Measurements from ENCODE around the gene ARIH1.

Gene ARIH1

GRCh38 chr15:72562386-72562785 lies 88.3 kb downstream of the ARIH1 start:
- no peak overlapping the region for H3K4me3 ChIP-seq (ENCODE audit: low read depth, low read length)
- TF ChIP-seq CTCF (IDR thresholded peaks at IDR 0.05; ENCODE audit: low read depth, low read length, missing control alignments) = no peak
- DNase-seq (ENCODE audit: low read depth) = no peak
- in situ Hi-C loops (cut with HindIII; ENCODE audit: low sequenced_read_pairs) = no loop called here

DNA sequence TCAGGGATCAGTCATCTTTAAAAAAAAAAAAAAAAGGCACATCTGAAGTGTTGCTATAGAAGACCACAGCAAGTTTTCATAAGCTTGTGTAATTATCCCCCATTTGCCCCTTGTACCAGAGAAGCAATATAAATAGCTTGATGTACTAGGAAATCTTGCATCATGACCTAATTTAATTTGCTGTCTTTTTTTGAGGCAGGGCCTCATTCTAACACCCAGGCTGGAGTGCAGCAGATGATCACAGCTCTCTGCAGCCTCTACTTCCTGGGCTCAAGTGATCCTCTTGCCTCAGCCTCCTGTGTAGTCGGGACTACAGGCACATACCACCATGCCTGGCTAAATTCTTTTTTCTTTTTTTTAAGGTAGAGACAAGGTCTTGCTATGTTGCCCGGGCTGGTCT lies 88.7 kb downstream of the ARIH1 start:
- TF ChIP-seq CTCF (IDR thresholded peaks at IDR 0.05; ENCODE audit: low read depth, low read length, missing control alignments) = no peak
- in situ Hi-C loops (cut with HindIII; ENCODE audit: low sequenced_read_pairs) = no loop called here
- no peak overlapping the region for H3K4me3 ChIP-seq (ENCODE audit: low read depth, low read length)
- no peak for DNase-seq (ENCODE audit: low read depth)

DNA sequence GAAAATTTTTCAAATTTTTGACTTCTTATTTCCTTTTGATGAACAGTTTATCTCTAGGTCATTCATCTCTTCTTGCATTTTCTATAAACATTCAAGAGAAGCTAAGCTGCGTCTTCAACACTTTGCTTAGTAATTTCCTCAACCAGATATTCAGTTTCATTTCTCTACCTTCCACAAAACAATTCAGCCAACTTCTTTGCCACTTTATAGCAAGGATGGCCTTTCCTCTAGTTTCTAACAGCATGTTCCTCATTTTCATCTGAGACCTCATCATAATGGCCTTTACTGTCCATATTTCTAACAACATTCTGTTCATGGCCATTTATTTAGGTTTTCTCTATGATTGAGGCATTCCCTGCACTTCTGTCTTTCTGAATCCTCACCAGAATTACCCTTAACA lies 90.0 kb downstream of the ARIH1 start:
- TF ChIP-seq CTCF (IDR thresholded peaks at IDR 0.05; ENCODE audit: low read depth, low read length, missing control alignments) = no peak

DNA sequence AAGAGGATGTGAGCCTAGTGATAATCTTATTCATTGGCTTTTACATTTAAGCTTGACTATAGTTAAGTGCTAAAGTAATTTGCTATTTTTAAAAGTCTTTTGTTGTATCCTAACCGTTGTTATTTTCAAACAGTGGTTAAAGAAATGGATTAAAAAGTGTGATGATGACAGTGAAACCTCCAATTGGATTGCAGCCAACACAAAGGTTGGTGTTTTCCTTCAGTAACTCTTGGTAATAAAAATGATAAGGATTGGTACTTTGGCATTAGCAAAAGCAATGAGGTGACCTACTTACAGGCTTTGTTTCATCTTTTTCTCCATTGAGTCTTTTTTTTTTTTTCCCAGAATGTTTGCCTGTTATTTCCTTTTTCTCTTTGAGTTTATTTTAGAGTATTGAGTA lies 92.8 kb downstream of the ARIH1 start:
- in situ Hi-C loops (cut with HindIII; ENCODE audit: low sequenced_read_pairs) = no loop called here
- H3K4me3 ChIP-seq (ENCODE audit: low read depth, low read length) = no peak overlapping the region
- no peak for TF ChIP-seq CTCF (IDR thresholded peaks at IDR 0.05; ENCODE audit: low read depth, low read length, missing control alignments)
- DNase-seq (ENCODE audit: low read depth) = no peak

More for the DNA sequence above, 90.0 kb downstream of the ARIH1 start:
- no peak for DNase-seq (ENCODE audit: low read depth)
- H3K4me3 ChIP-seq (ENCODE audit: low read depth, low read length) = no peak overlapping the region
- in situ Hi-C loops (cut with HindIII; ENCODE audit: low sequenced_read_pairs) = no loop called here

DNA sequence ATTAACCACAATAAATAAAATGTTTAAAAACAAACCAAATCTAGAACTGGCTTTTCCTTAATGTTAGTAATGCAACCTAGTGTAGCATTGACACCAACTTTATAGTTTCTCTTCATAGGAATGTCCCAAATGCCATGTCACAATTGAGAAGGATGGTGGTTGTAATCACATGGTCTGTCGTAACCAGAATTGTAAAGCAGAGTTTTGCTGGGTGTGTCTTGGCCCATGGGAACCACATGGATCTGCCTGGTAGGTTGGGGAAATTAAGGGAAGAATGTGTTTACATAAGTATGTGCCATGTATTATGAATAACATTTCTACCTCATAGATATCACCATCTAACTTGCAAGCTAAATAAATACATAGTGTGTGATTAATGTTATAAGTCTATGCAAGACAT lies 95.9 kb downstream of the ARIH1 start:
- in situ Hi-C loops (cut with HindIII; ENCODE audit: low sequenced_read_pairs) = no loop called here
- no peak for TF ChIP-seq CTCF (IDR thresholded peaks at IDR 0.05; ENCODE audit: low read depth, low read length, missing control alignments)
- DNase-seq (ENCODE audit: low read depth) = no peak
- H3K4me3 ChIP-seq (ENCODE audit: low read depth, low read length) = no peak overlapping the region

GRCh38 chr15:72579814-72580213 lies 105.7 kb downstream of the ARIH1 start:
- in situ Hi-C loops (cut with HindIII; ENCODE audit: low sequenced_read_pairs) = no loop called here
- DNase-seq (ENCODE audit: low read depth) = no peak
- no peak overlapping the region for H3K4me3 ChIP-seq (ENCODE audit: low read depth, low read length)
- TF ChIP-seq CTCF (IDR thresholded peaks at IDR 0.05; ENCODE audit: low read depth, low read length, missing control alignments) = no peak

DNA sequence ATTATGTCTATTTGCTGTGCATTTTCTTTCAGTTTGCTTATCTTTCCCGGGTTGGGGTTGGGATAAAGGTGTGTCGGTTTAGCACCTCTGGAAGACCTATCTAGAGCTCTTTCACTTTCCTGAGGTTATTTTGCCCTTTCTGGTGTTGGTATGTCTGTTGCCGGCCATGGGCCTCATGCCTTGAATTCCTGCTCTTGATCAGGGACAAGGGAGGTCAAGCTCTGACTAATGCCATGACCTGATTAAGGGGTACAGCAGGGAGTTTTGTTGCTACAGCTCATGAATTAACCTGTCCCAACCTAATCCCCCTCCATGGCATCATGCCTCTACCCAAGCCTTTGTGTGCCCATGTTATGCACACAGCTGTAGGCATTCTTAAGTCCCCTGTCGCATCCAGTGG lies 109.9 kb downstream of the ARIH1 start:
- H3K4me3 ChIP-seq (ENCODE audit: low read depth, low read length) = no peak overlapping the region
- in situ Hi-C loops (cut with HindIII; ENCODE audit: low sequenced_read_pairs) = no loop called here
- no peak for TF ChIP-seq CTCF (IDR thresholded peaks at IDR 0.05; ENCODE audit: low read depth, low read length, missing control alignments)
- DNase-seq (ENCODE audit: low read depth) = no peak

Data from astrocyte of the cerebellum (primary cell).